Measurements from ENCODE around the gene MSLN.

- TF ChIP-seq, protein P1, sequence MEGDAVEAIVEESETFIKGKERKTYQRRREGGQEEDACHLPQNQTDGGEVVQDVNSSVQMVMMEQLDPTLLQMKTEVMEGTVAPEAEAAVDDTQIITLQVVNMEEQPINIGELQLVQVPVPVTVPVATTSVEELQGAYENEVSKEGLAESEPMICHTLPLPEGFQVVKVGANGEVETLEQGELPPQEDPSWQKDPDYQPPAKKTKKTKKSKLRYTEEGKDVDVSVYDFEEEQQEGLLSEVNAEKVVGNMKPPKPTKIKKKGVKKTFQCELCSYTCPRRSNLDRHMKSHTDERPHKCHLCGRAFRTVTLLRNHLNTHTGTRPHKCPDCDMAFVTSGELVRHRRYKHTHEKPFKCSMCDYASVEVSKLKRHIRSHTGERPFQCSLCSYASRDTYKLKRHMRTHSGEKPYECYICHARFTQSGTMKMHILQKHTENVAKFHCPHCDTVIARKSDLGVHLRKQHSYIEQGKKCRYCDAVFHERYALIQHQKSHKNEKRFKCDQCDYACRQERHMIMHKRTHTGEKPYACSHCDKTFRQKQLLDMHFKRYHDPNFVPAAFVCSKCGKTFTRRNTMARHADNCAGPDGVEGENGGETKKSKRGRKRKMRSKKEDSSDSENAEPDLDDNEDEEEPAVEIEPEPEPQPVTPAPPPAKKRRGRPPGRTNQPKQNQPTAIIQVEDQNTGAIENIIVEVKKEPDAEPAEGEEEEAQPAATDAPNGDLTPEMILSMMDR (conservative IDR thresholded peaks at IDR 0.05; ENCODE audit: low read depth, low read length): no peak
- TF ChIP-seq EZH2 (IDR thresholded peaks at IDR 0.05; ENCODE audit: low read length, unreplicated experiment) (no peak), EZH2phosphoT487 (IDR thresholded peaks at IDR 0.05; ENCODE audit: borderline replicate concordance, low read length) (no peak)
Measured at GRCh38 chr16:782258-782657, 21.7 kb downstream of the MSLN start.

Data from PC-3 (cell line).